Pancreas (tissue), 10 donors: Measurements from ENCODE around the gene ZP1. TPM values are rescaled to one million over a fixed set of nuclear protein-coding genes. Genes with fewer than 3 reads are reported as not detected.
"Not testable (repeated sequence)": the region's sequence is repeated elsewhere in the genome, so short reads cannot be mapped to it uniquely, and the experiment has no call there.

Experiments
- ATAC-seq, 4 donors: fragments of 200-7000 bp; cut with Tn5 transposase; one replicate each; pipeline versions ENCODE4 v1.8.0 to v1.9.1; 2020; ENCODE audit warnings: mild to moderate bottlenecking in 4 of 4, moderate library complexity in 4 of 4
- DNase-seq, 6 donors: peaks; one replicate each; pipeline ENCODE4 v3.0.0-alpha.2; 2020
- FAIRE-seq: peaks from 2 replicates; lab custom pipeline; 2012; peaks lifted over from hg19 to GRCh38; lab: Jason Lieb, UNC
- H3K27ac ChIP-seq, 4 donors: fragments of 200-600 bp; sonication (generic); 1 replicate in 3 of 4; 2 replicates in 1 of 4; pipeline versions ENCODE4 v1.5.0 to v1.8.0; 2020
- H3K27me3 ChIP-seq, 4 donors: fragments of 200-600 bp; one replicate each; pipeline ENCODE4 v1.8.0; 2021
- H3K36me3 ChIP-seq, 3 donors: fragments of 200-600 bp; sonication (generic) in 1 of 3; one replicate each; pipeline versions ENCODE4 v1.5.0 to v1.8.0; 2020 to 2021
- H3K4me1 ChIP-seq, 3 donors: fragments of 200-600 bp; one replicate each; pipeline ENCODE4 v1.8.0; 2021
- H3K4me3 ChIP-seq, 4 donors: fragments of 200-600 bp; sonication (generic) in 2 of 4; one replicate each; pipeline versions ENCODE4 v1.5.0 to v1.8.0; 2020 to 2021
- H3K9me3 ChIP-seq, 4 donors: fragments of 200-600 bp; one replicate each; pipeline ENCODE4 v1.8.0; 2021
- WGBS, 2 donors: extraction: QIAGEN DNeasy Blood & Tissue Kit; methylation state at CpG; one replicate each; pipeline ENCODE4 v1.1.7; 2013; 5-methylcytosine and 5-hydroxymethylcytosine counted together
- intact Hi-C, 3 donors: fragments of 100-400 bp; cut with DNase I; formaldehyde crosslinking; loops; one replicate each; pipeline versions ENCODE4 v1.11.1 to v1.14.2; 2022
- polyA plus RNA-seq, 2 donors: library from polyadenylated mRNA; stranded (reverse); fragments of 200-250 nt; gene quantifications; one replicate each; pipeline ENCODE4 v1.2.3, GENCODE V29; 2013
- total RNA-seq, 6 donors: library from RNA; stranded (reverse); fragmentation: NEBNext Ultra II Directional in 4 of 6; extraction: Animal tissue kit (Norgen Biotek cat#: 25700) in 4 of 6; gene quantifications; one replicate each; pipeline versions ENCODE4 v1.2.1 to v1.2.4, GENCODE V29; 2021 to 2023
- TF ChIP-seq, protein P1 (sequence below), 4 donors: fragments of 200-600 bp; sonication (generic) in 3 of 4; IDR thresholded peaks; one replicate each; pipeline versions ENCODE4 v1.5.0 to v1.8.0; 2021; ENCODE audit warnings: antibody characterized with exemption in 4 of 4
- donor health status: healthy with polysubstance abuse.
- donor health status: DM: no; HTN: no; CAD: no; lungs with moderate emphysema.
- donor health status: DM: no; HTN: no; CAD: no.
- donor health status: control.
- donor health status: control.
- donor health status: Bipolar disorder and iron deficiency.
- donor health status: DM: yes; HTN: yes; CAD: no.
- donor health status: DM: no; HTN: no; CAD: no.
- donor health status: DM: no; HTN: no; CAD: no.
- donor health status: DM: yes; HTN: yes; CAD: no.

Gene ZP1
- total and polyA plus RNA-seq, 8 donors, result 0.34 to 1.5 TPM; not detected in 6

DNA sequence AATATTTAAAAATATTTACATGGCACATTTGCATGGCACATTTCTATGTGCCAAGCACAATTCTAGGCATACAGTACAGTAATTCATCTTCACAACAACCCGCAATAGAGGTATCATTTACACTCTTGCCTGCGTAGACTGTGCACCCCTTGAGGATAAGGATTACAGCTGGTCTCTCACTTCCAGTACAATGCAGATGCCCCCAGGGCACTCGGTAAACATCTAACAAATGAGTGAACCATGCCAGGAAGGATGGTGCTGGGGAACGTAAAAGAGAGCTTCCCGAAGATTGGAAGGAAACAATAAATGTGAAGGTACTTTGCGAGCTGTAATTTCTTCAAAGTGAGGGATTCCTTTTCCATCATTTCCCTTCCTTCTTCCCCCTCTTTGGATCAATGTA, 37.7 kb downstream of the ZP1 start:
- no peaks in the 10 kb centered on the region for H3K27me3 ChIP-seq
- intact Hi-C loops, result no loop called here
- WGBS, 2 donors, result 43 to 47% methylated on average over 6 of the region's 6 CpGs
- FAIRE-seq (no peak), ATAC-seq (no peak), DNase-seq (no peak)
- H3K4me3 ChIP-seq, result peak overlapping the region in 2 of 4 donors; percentile 82 to 99
- H3K27ac ChIP-seq, result peak overlapping the region in 2 of 4 donors; percentile 10 to 95
- no peaks in the 10 kb centered on the region for H3K9me3 ChIP-seq
- H3K36me3 ChIP-seq, result peaks cover 10 to 34% (median 23%) of the 10 kb centered on the region in 3 donors
- H3K4me1 ChIP-seq, result peaks cover 0 to 16% (median 13%) of the 10 kb centered on the region in 3 donors
- TF ChIP-seq, protein P1, sequence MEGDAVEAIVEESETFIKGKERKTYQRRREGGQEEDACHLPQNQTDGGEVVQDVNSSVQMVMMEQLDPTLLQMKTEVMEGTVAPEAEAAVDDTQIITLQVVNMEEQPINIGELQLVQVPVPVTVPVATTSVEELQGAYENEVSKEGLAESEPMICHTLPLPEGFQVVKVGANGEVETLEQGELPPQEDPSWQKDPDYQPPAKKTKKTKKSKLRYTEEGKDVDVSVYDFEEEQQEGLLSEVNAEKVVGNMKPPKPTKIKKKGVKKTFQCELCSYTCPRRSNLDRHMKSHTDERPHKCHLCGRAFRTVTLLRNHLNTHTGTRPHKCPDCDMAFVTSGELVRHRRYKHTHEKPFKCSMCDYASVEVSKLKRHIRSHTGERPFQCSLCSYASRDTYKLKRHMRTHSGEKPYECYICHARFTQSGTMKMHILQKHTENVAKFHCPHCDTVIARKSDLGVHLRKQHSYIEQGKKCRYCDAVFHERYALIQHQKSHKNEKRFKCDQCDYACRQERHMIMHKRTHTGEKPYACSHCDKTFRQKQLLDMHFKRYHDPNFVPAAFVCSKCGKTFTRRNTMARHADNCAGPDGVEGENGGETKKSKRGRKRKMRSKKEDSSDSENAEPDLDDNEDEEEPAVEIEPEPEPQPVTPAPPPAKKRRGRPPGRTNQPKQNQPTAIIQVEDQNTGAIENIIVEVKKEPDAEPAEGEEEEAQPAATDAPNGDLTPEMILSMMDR (IDR thresholded peaks at IDR 0.05), result no peak

DNA sequence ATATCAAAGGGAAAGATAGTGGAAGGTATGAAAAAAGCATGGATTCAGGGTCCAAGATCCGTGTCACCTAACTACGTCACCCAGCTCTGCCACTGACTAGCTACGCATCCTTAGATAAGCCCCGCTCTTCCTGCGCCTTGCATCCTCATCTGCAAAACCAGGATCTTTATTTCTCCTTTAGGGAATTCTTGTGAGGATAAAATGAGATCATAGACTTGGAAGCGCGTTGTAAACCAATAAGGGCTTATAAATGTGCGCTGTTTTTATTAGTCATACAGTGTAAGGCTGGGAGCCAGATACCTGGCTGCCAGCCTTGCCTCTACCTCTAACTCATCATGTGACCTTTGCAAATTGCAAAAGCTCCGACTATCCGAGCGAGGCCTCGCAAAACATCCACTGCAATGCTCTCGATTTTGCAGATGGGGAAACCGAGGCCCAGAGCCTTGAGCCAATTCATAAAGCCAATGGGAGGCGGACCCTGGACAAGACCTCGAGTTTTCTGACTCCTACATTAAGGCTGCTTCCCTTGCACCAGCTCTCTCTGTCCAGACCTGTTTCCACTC, 38.3 kb downstream of the ZP1 start:
- intact Hi-C loops, result no loop called here
- FAIRE-seq, result no peak

DNA sequence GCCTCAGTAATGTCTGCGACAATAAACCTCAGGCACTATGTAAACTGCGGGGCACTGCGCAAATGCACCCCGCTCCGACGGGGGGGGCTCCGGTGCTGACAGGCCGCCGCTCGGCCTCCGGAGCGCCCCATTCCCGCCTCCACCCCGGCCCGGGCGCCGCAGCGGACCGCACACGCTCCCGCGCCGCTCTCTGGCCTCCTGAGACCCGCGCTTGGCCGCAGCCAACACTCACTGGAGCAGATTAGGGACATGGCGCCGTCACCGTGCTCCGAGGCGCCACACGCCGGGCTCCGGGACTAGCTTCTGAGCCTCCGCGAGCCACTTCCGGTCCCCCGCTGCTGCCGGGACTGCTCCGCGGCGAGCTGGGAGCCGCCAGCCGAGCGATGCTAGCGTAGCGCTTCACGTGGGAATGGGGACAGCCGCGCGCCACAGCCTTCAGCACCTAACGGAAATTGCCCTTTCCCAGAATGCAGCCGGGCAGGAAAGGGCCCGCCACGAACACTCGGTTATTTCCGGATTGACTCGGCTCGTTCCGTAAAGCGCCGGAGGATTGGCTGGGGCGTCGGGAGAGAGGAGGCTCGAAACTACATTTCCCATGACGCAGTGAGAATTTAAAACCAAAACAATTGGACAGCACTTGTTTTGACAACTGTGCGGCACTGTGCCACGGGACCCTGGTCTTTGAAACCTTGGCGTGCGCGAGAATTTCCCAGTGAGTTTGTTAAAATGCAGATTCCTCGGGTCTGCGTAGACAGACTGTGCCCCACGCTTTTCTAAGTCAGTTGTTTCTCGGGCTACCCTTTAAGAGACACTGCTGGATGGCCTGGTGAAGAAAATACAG, 39.0 kb downstream of the ZP1 start, which contains the start of gene PRPF19:
Gene PRPF19 (minus strand): TSS at position 454 of the 841 bp plus-strand sequence. CDS start 203 bp downstream, at position 251.
- H3K4me3 ChIP-seq, result peak within 1 kb of the TSS; percentile 61 to 99 (median 87)
- H3K27me3 ChIP-seq, result no peaks in the 10 kb centered on the region
- ATAC-seq (peak; percentile 94 to 98 (median 96)), DNase-seq (peak; percentile 96 to 99 (median 98)), FAIRE-seq (peak; percentile 60)
- 0% methylated on average over 68 to 75 of the region's 75 CpGs for WGBS, 2 donors
- H3K9me3 ChIP-seq, result no peaks in the 10 kb centered on the region
- H3K4me1 ChIP-seq, result peaks cover 0 to 16% (median 13%) of the 10 kb centered on the region in 3 donors
- peaks cover 4 to 21% (median 10%) of the 10 kb centered on the region in 3 donors for H3K36me3 ChIP-seq
- intact Hi-C loops, result no loop called here
- TF ChIP-seq, protein P1 (IDR thresholded peaks at IDR 0.05), result no peak
- peak within 1 kb of the TSS; percentile 75 to 95 (median 90) for H3K27ac ChIP-seq

More for the DNA sequence above, 38.3 kb downstream of the ZP1 start:
- DNase-seq (peak in 1 of 6 donors; percentile 58), ATAC-seq (peak; percentile 14 to 60 (median 50))
- no peaks in the 10 kb centered on the region for H3K9me3 ChIP-seq
- H3K4me1 ChIP-seq, result peaks cover 0 to 16% (median 13%) of the 10 kb centered on the region in 3 donors
- peaks cover 10 to 28% (median 17%) of the 10 kb centered on the region in 3 donors for H3K36me3 ChIP-seq
- H3K27ac ChIP-seq, result peak overlapping the region; percentile 75 to 95 (median 90)
- TF ChIP-seq, protein P1 (IDR thresholded peaks at IDR 0.05), result no peak
- 3 to 5% methylated on average over 16 of the region's 16 CpGs for WGBS, 2 donors
- no peaks in the 10 kb centered on the region for H3K27me3 ChIP-seq
- H3K4me3 ChIP-seq, result peak overlapping the region; percentile 61 to 99 (median 87)

DNA sequence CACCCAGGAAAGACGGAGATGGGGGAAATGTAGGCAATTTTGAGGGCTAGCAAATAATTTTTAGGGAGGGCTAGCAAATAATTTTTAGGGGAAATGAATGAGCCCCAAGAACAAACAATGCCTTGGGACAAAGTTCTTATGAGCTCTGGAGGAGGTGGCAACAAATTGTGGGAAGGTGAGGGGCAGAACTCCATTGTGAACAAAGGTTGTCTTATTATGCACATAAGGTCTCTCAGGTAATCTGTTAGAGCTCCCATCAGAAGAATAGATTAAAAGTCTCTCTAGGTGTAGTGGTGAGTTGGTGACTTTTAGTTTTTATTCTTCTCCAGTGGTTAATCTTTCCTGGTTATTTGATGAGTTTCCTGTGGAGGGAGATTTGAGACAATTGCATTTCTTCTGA, 41.5 kb downstream of the ZP1 start:
- no peak for FAIRE-seq

DNA sequence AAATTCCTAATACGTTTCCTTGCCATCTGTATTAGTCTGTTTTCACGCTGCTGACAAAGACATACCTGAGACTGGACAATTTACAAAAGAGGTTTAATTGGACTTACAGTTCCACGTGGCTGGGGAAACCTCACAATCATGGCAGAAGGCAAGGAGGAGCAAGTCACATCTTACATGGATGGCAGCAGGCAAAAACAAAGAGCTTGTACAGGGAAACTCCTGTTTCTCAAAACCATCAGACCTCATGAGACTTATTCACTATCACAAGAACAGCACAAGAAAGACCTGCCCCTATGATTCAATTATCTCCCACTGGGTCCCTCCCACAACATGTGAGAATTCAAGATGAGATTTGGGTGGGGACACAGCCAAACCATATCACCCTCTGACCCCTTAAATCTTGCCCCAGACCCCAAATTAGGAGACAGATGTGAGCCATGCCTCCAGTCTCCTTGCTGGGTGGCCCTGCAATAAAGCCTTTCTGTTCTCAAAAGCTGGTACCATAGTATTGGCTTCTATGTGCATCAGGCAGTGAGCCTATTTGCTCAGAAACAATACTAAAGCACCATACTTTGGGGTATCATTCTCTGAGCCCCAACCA, 42.4 kb downstream of the ZP1 start:
- H3K4me3 ChIP-seq, FAIRE-seq, H3K27ac ChIP-seq, intact Hi-C loops, H3K36me3 ChIP-seq, DNase-seq, H3K9me3 ChIP-seq, H3K27me3 ChIP-seq, ATAC-seq, H3K4me1 ChIP-seq: not testable (repeated sequence)
- 68 to 69% methylated on average over 3 of the region's 3 CpGs for WGBS, 2 donors

More for the DNA sequence above, 41.5 kb downstream of the ZP1 start:
- Histone ChIP-seq H3K27me3 (no peaks in the 10 kb centered on the region), H3K9me3 (no peaks in the 10 kb centered on the region), H3K4me3 (no peak overlapping the region), H3K27ac (no peak overlapping the region), H3K4me1 (peaks cover 0 to 13% (median 13%) of the 10 kb centered on the region in 3 donors), H3K36me3 (no peaks in the 10 kb centered on the region)
- no peak for ATAC-seq
- TF ChIP-seq, protein P1 (IDR thresholded peaks at IDR 0.05), result no peak
- intact Hi-C loops, result no loop called here
- 15 to 31% methylated on average over 1 of the region's 1 CpG for WGBS, 2 donors
- no peak for DNase-seq
